Measurements from ENCODE around the gene SNX14.

GRCh38 chr6:85463621-85464259 is 129.9 kb downstream of the SNX14 start:
- TF ChIP-seq POLR2AphosphoS5 (IDR thresholded peaks at IDR 0.05; ENCODE audit: low read depth, low read length) = no peak
- TF ChIP-seq, protein P1, sequence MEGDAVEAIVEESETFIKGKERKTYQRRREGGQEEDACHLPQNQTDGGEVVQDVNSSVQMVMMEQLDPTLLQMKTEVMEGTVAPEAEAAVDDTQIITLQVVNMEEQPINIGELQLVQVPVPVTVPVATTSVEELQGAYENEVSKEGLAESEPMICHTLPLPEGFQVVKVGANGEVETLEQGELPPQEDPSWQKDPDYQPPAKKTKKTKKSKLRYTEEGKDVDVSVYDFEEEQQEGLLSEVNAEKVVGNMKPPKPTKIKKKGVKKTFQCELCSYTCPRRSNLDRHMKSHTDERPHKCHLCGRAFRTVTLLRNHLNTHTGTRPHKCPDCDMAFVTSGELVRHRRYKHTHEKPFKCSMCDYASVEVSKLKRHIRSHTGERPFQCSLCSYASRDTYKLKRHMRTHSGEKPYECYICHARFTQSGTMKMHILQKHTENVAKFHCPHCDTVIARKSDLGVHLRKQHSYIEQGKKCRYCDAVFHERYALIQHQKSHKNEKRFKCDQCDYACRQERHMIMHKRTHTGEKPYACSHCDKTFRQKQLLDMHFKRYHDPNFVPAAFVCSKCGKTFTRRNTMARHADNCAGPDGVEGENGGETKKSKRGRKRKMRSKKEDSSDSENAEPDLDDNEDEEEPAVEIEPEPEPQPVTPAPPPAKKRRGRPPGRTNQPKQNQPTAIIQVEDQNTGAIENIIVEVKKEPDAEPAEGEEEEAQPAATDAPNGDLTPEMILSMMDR (IDR thresholded peaks at IDR 0.05) = no peak
- TF ChIP-seq SIN3A (IDR thresholded peaks at IDR 0.05; ENCODE audit: borderline replicate concordance, insufficient read depth, low read depth, low read length) = no peak

Measured in Panc1 (cell line).